Measurements from ENCODE around the gene FZD7. TPM values are rescaled to one million over a fixed set of nuclear protein-coding genes. Genes with fewer than 3 reads are reported as not detected.

The FZD7 gene
- total RNA-seq, 2 experiments from 2014 or later: 0.65 to 0.70 TPM

GRCh38 chr2:202084265-202084664, 50.6 kb downstream of the FZD7 start:
- TF ChIP-seq CTCF (IDR thresholded peaks at IDR 0.05): no peak
- ChIA-PET CTCF (no interaction called here), POLR2A (no interaction called here)
- Mint-ChIP-seq H3K27me3 (peaks cover 2% of the 10 kb centered on the region), H3K27ac (no peak overlapping the region), H3K4me1 (ENCODE audit: low read depth) (no peaks in the 10 kb centered on the region), H3K9me3 (peaks cover 6% of the 10 kb centered on the region), H3K4me3 (no peak overlapping the region), H3K36me3 (ENCODE audit: low read depth) (no peaks in the 10 kb centered on the region)
- no peak for DNase-seq
- intact Hi-C loops (cut with micrococcal nuclease): no loop called here
- ATAC-seq: no peak

Other genes starting within 250 kb of the FZD7 start
- not detected for gene CDK15, start 227.3 kb upstream of the FZD7 start, total RNA-seq
- gene KIAA2012, start 39.4 kb downstream of the FZD7 start, total RNA-seq: not detected
- gene SUMO1, start 204.7 kb downstream of the FZD7 start, total RNA-seq: 100 to 1,000 TPM; 114 to 115 TPM
- gene NOP58, start 231.9 kb downstream of the FZD7 start, total RNA-seq: 100 to 1,000 TPM; 161 to 170 TPM

Measured in activated CD8-positive, alpha-beta T cell treated with anti-CD3 and anti-CD28 coated beads for 36 hours (primary cell).